Measurements from ENCODE around the gene ESD.
A peak's percentile ranks its signal among the peaks of the same experiment; 100 is the strongest.
"Not testable (repeated sequence)": the region's sequence is repeated elsewhere in the genome, so short reads cannot be mapped to it uniquely, and the experiment has no call there.

ESD gene

DNA sequence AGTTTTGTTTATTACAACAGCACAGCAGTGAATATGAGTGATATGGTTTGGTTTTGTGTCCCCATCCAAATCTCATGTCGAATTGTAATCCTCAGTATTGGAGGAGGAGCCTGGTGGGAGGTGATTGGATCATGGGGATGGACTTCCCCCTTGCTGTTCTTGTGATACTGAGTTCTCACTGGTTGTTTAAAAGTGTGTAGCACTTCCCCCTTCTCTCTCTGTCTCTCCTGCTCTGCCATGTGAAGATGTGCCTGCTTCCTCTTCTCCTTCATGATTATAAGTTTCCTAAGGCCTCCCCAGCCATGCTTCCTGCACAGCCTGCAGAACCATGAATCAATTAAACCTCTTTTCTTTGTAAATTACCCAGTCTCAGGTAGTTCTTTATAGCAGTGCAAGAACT is 8.0 kb upstream of the ESD start:
- peaks cover 11% of the 10 kb centered on the region for H3K27me3 Mint-ChIP-seq
- H3K36me3 Mint-ChIP-seq (ENCODE audit: low read depth); H3K27ac Mint-ChIP-seq; H3K9me3 Mint-ChIP-seq; H3K4me3 Mint-ChIP-seq; DNase-seq; H3K4me1 Mint-ChIP-seq (ENCODE audit: low read depth): not testable (repeated sequence)

DNA sequence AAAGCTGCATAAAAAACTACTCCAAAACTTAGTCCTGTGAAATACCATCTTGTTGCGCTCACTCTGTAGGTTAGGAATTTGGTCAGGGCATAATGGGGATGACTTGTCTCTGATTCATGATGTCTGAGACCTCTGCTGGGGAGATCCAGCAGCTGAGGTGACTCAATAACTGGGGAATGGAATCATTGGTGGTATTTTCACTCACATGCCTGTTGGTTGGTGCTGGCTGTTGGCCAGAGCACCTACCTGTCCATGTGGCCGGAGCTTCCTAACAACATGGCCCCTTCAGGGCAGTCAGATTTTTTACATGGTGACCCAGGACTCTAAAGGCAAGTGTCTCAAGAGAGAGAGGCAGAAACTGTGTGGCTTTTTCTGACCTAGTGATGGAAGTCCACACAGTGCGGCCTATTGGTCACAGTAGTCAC is 7.4 kb upstream of the ESD start:
- no peak overlapping the region for H3K27ac Mint-ChIP-seq
- peaks cover 10% of the 10 kb centered on the region for H3K27me3 Mint-ChIP-seq
- no peaks in the 10 kb centered on the region for H3K36me3 Mint-ChIP-seq (ENCODE audit: low read depth)
- no peaks in the 10 kb centered on the region for H3K4me1 Mint-ChIP-seq (ENCODE audit: low read depth)
- no peak for DNase-seq
- H3K9me3 Mint-ChIP-seq: no peaks in the 10 kb centered on the region
- no peak overlapping the region for H3K4me3 Mint-ChIP-seq

GRCh38 chr13:46803586-46803985 is 6.6 kb upstream of the ESD start:
- Mint-ChIP-seq H3K27me3 (peaks cover 7% of the 10 kb centered on the region), H3K9me3 (no peaks in the 10 kb centered on the region), H3K27ac (no peak overlapping the region), H3K4me1 (ENCODE audit: low read depth) (no peaks in the 10 kb centered on the region), H3K4me3 (no peak overlapping the region), H3K36me3 (ENCODE audit: low read depth) (no peaks in the 10 kb centered on the region)
- DNase-seq: no peak

- Mint-ChIP-seq H3K27me3 (no peaks in the 10 kb centered on the region), H3K4me1 (ENCODE audit: low read depth) (peaks cover 10% of the 10 kb centered on the region), H3K4me3 (no peak overlapping the region), H3K9me3 (no peaks in the 10 kb centered on the region), H3K27ac (no peak overlapping the region), H3K36me3 (ENCODE audit: low read depth) (peaks cover 3% of the 10 kb centered on the region)
- no peak for DNase-seq
Measured at GRCh38 chr13:46801858-46802257, 4.9 kb upstream of the ESD start.

- Mint-ChIP-seq H3K4me3 (no peak overlapping the region), H3K27ac (no peak overlapping the region), H3K36me3 (ENCODE audit: low read depth) (peaks cover 28% of the 10 kb centered on the region), H3K27me3 (no peaks in the 10 kb centered on the region), H3K9me3 (no peaks in the 10 kb centered on the region), H3K4me1 (ENCODE audit: low read depth) (peaks cover 31% of the 10 kb centered on the region)
- no peak for DNase-seq
Measured at GRCh38 chr13:46799139-46799538, 2.2 kb upstream of the ESD start.

- H3K4me3 Mint-ChIP-seq: peak overlapping the region; percentile 92
- DNase-seq: peak; percentile 36
- H3K36me3 Mint-ChIP-seq (ENCODE audit: low read depth): peaks cover 41% of the 10 kb centered on the region
- no peaks in the 10 kb centered on the region for H3K27me3 Mint-ChIP-seq
- peaks cover 42% of the 10 kb centered on the region for H3K4me1 Mint-ChIP-seq (ENCODE audit: low read depth)
- peak overlapping the region; percentile 95 for H3K27ac Mint-ChIP-seq
- no peaks in the 10 kb centered on the region for H3K9me3 Mint-ChIP-seq
Measured at GRCh38 chr13:46797501-46798237, 708 bp upstream of the ESD start.

GRCh38 chr13:46796129-46796514 is 839 bp downstream of the ESD start:
- Mint-ChIP-seq H3K9me3 (no peaks in the 10 kb centered on the region), H3K27ac (peak overlapping the region; percentile 95), H3K4me3 (peak overlapping the region; percentile 92), H3K4me1 (ENCODE audit: low read depth) (peaks cover 42% of the 10 kb centered on the region), H3K27me3 (no peaks in the 10 kb centered on the region), H3K36me3 (ENCODE audit: low read depth) (peaks cover 53% of the 10 kb centered on the region)
- DNase-seq: no peak

- H3K4me1 Mint-ChIP-seq (ENCODE audit: low read depth): peaks cover 49% of the 10 kb centered on the region
- peak overlapping the region; percentile 92 for H3K4me3 Mint-ChIP-seq
- H3K36me3 Mint-ChIP-seq (ENCODE audit: low read depth): peaks cover 61% of the 10 kb centered on the region
- peak overlapping the region; percentile 61 for H3K27ac Mint-ChIP-seq
- H3K27me3 Mint-ChIP-seq: no peaks in the 10 kb centered on the region
- DNase-seq: no peak
- no peaks in the 10 kb centered on the region for H3K9me3 Mint-ChIP-seq
Measured at GRCh38 chr13:46795321-46795720, 1.6 kb downstream of the ESD start.

GRCh38 chr13:46783504-46783903 is 13.5 kb downstream of the ESD start:
- no peak overlapping the region for H3K27ac Mint-ChIP-seq
- H3K27me3 Mint-ChIP-seq: no peaks in the 10 kb centered on the region
- peaks cover 85% of the 10 kb centered on the region for H3K36me3 Mint-ChIP-seq (ENCODE audit: low read depth)
- no peak overlapping the region for H3K4me3 Mint-ChIP-seq
- peaks cover 2% of the 10 kb centered on the region for H3K4me1 Mint-ChIP-seq (ENCODE audit: low read depth)
- H3K9me3 Mint-ChIP-seq: no peaks in the 10 kb centered on the region
- no peak for DNase-seq

GRCh38 chr13:46782691-46783090 is 14.3 kb downstream of the ESD start:
- Mint-ChIP-seq H3K4me1 (ENCODE audit: low read depth) (no peaks in the 10 kb centered on the region), H3K4me3 (no peak overlapping the region), H3K27ac (no peak overlapping the region), H3K27me3 (no peaks in the 10 kb centered on the region), H3K9me3 (no peaks in the 10 kb centered on the region), H3K36me3 (ENCODE audit: low read depth) (peaks cover 85% of the 10 kb centered on the region)
- no peak for DNase-seq

- Mint-ChIP-seq H3K36me3 (ENCODE audit: low read depth) (peaks cover 84% of the 10 kb centered on the region), H3K9me3 (no peaks in the 10 kb centered on the region), H3K27me3 (no peaks in the 10 kb centered on the region), H3K27ac (no peak overlapping the region), H3K4me3 (no peak overlapping the region), H3K4me1 (ENCODE audit: low read depth) (no peaks in the 10 kb centered on the region)
- DNase-seq: no peak
Measured at GRCh38 chr13:46782066-46782465, 14.9 kb downstream of the ESD start.

GRCh38 chr13:46778890-46779289 is 18.1 kb downstream of the ESD start:
- H3K36me3 Mint-ChIP-seq (ENCODE audit: low read depth): peaks cover 85% of the 10 kb centered on the region
- H3K9me3 Mint-ChIP-seq: no peaks in the 10 kb centered on the region
- no peak overlapping the region for H3K27ac Mint-ChIP-seq
- H3K4me1 Mint-ChIP-seq (ENCODE audit: low read depth): no peaks in the 10 kb centered on the region
- no peaks in the 10 kb centered on the region for H3K27me3 Mint-ChIP-seq
- no peak for DNase-seq
- H3K4me3 Mint-ChIP-seq: no peak overlapping the region

- H3K4me3 Mint-ChIP-seq: no peak overlapping the region
- H3K36me3 Mint-ChIP-seq (ENCODE audit: low read depth): peaks cover 90% of the 10 kb centered on the region
- H3K27ac Mint-ChIP-seq: no peak overlapping the region
- no peaks in the 10 kb centered on the region for H3K4me1 Mint-ChIP-seq (ENCODE audit: low read depth)
- H3K27me3 Mint-ChIP-seq: no peaks in the 10 kb centered on the region
- no peaks in the 10 kb centered on the region for H3K9me3 Mint-ChIP-seq
- DNase-seq: no peak
Measured at GRCh38 chr13:46778095-46778494, 18.9 kb downstream of the ESD start.

GRCh38 chr13:46775385-46776107 is 21.4 kb downstream of the ESD start:
- Mint-ChIP-seq H3K4me1 (ENCODE audit: low read depth) (no peaks in the 10 kb centered on the region), H3K9me3 (no peaks in the 10 kb centered on the region), H3K27ac (no peak overlapping the region), H3K36me3 (ENCODE audit: low read depth) (peaks cover 91% of the 10 kb centered on the region), H3K27me3 (no peaks in the 10 kb centered on the region), H3K4me3 (no peak overlapping the region)
- no peak for DNase-seq

DNA sequence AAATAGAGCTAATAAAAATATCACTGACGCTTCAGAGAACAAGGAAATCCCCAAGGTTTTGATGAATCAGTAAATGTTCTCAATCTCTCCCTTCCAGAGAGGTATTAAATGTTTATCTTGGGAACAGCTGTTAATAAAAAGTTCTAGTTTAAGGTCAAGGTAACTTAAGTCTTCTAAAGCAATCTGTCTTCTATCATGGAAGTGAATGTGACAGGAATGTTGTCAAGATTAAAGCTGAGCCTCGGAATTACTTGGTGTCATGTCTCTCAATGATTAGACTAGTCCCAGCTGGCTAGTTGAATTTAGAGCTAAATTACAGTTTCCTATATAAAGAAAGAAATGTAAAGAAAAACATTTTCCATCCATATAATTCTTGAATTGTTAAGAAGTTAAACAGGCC is 23.4 kb downstream of the ESD start:
- no peaks in the 10 kb centered on the region for H3K27me3 Mint-ChIP-seq
- H3K36me3 Mint-ChIP-seq (ENCODE audit: low read depth): peaks cover 91% of the 10 kb centered on the region
- no peak for DNase-seq
- no peaks in the 10 kb centered on the region for H3K9me3 Mint-ChIP-seq
- no peaks in the 10 kb centered on the region for H3K4me1 Mint-ChIP-seq (ENCODE audit: low read depth)
- no peak overlapping the region for H3K4me3 Mint-ChIP-seq
- no peak overlapping the region for H3K27ac Mint-ChIP-seq

Measured in activated T-cell treated with anti-CD3 and anti-CD28 coated beads, Interleukin-2, amount 50 U/mL, for 24 hours (primary cell).